Thyroid gland (tissue), 4 donors: ENCODE measurements around the gene PDE4A.

Experiments used
- CTCF ChIP-seq, 6 experiments: fragments of 200-600 bp in 3 of 6; fragments of 450-650 bp in 3 of 6; sonication (generic) in 3 of 6; IDR thresholded peaks; one replicate each; pipeline ENCODE4 v1.5.1; 2016 to 2019; ENCODE audit warnings: antibody characterized with exemption in 6 of 6, mild to moderate bottlenecking in 2 of 6, inconsistent platforms in 1 of 6, moderate library complexity in 1 of 6
- POLR2A ChIP-seq, 2 donors: fragments of 450-650 bp; IDR thresholded peaks; one replicate each; pipeline ENCODE4 v1.6.1; 2017; ENCODE audit warnings: antibody characterized with exemption in 2 of 2, mild to moderate bottlenecking in 2 of 2, moderate library complexity in 1 of 2

- TF ChIP-seq CTCF (IDR thresholded peaks at IDR 0.05) = no peak
- TF ChIP-seq POLR2A (IDR thresholded peaks at IDR 0.05) = no peak
Measured at GRCh38 chr19:10449037-10449436, 28.7 kb downstream of the PDE4A start.
